Pancreas (tissue), 10 donors: ENCODE results near the gene PPIP5K1. TPM values are rescaled to one million over a fixed set of nuclear protein-coding genes. Genes with fewer than 3 reads are reported as not detected.
"Not testable (repeated sequence)": the region's sequence is repeated elsewhere in the genome, so short reads cannot be mapped to it uniquely, and the experiment has no call there.

Source experiments
- ATAC-seq, 4 donors: fragments of 200-7000 bp; cut with Tn5 transposase; one replicate each; pipeline versions ENCODE4 v1.8.0 to v1.9.1; 2020; ENCODE audit warnings: mild to moderate bottlenecking in 4 of 4, moderate library complexity in 4 of 4
- DNase-seq, 6 donors: peaks; one replicate each; pipeline ENCODE4 v3.0.0-alpha.2; 2020
- FAIRE-seq: peaks from 2 replicates; lab custom pipeline; 2012; peaks lifted over from hg19 to GRCh38; lab: Jason Lieb, UNC
- H3K27ac ChIP-seq, 4 donors: fragments of 200-600 bp; sonication (generic); 1 replicate in 3 of 4; 2 replicates in 1 of 4; pipeline versions ENCODE4 v1.5.0 to v1.8.0; 2020
- H3K27me3 ChIP-seq, 4 donors: fragments of 200-600 bp; one replicate each; pipeline ENCODE4 v1.8.0; 2021
- H3K36me3 ChIP-seq, 3 donors: fragments of 200-600 bp; sonication (generic) in 1 of 3; one replicate each; pipeline versions ENCODE4 v1.5.0 to v1.8.0; 2020 to 2021
- H3K4me1 ChIP-seq, 3 donors: fragments of 200-600 bp; one replicate each; pipeline ENCODE4 v1.8.0; 2021
- H3K4me3 ChIP-seq, 4 donors: fragments of 200-600 bp; sonication (generic) in 2 of 4; one replicate each; pipeline versions ENCODE4 v1.5.0 to v1.8.0; 2020 to 2021
- H3K9me3 ChIP-seq, 4 donors: fragments of 200-600 bp; one replicate each; pipeline ENCODE4 v1.8.0; 2021
- CTCF ChIP-seq, 4 donors: fragments of 200-600 bp; sonication (generic) in 3 of 4; IDR thresholded peaks; one replicate each; pipeline versions ENCODE4 v1.5.0 to v1.8.0; 2021; ENCODE audit warnings: antibody characterized with exemption in 4 of 4
- WGBS, 2 donors: extraction: QIAGEN DNeasy Blood & Tissue Kit; methylation state at CpG; one replicate each; pipeline ENCODE4 v1.1.7; 2013; 5-methylcytosine and 5-hydroxymethylcytosine counted together
- intact Hi-C, 3 donors: fragments of 100-400 bp; cut with DNase I; formaldehyde crosslinking; loops; one replicate each; pipeline versions ENCODE4 v1.11.1 to v1.14.2; 2022
- polyA plus RNA-seq, 2 donors: library from polyadenylated mRNA; stranded (reverse); fragments of 200-250 nt; gene quantifications; one replicate each; pipeline ENCODE4 v1.2.3, GENCODE V29; 2013
- total RNA-seq, 6 donors: library from RNA; stranded (reverse); fragmentation: NEBNext Ultra II Directional in 4 of 6; extraction: Animal tissue kit (Norgen Biotek cat#: 25700) in 4 of 6; gene quantifications; one replicate each; pipeline versions ENCODE4 v1.2.1 to v1.2.4, GENCODE V29; 2021 to 2023
- donor health status: healthy with polysubstance abuse.
- donor health status: DM: no; HTN: no; CAD: no; lungs with moderate emphysema.
- donor health status: DM: no; HTN: no; CAD: no.
- donor health status: control.
- donor health status: control.
- donor health status: Bipolar disorder and iron deficiency.
- donor health status: DM: yes; HTN: yes; CAD: no.
- donor health status: DM: no; HTN: no; CAD: no.
- donor health status: DM: no; HTN: no; CAD: no.
- donor health status: DM: yes; HTN: yes; CAD: no.

PPIP5K1 gene
- total and polyA plus RNA-seq, 8 donors: 11.3 to 39.9 (median 16.3) TPM

GRCh38 chr15:43593328-43594190 lies 3.6 kb upstream of the PPIP5K1 start, which contains the start of gene CKMT1B:
TSS of gene CKMT1B (plus strand) at chr15:43594027. CDS start at chr15:43594219, 192 bp downstream.
- H3K9me3 ChIP-seq, H3K4me1 ChIP-seq, intact Hi-C loops, DNase-seq, H3K27ac ChIP-seq, H3K4me3 ChIP-seq, H3K36me3 ChIP-seq, FAIRE-seq, H3K27me3 ChIP-seq: not testable (repeated sequence)
- no CpG with 5 or more reads among the region's 43 CpGs for WGBS, 2 donors
- ATAC-seq: peak; percentile 72 to 90 (median 84)

GRCh38 chr15:43592841-43593240 lies 2.8 kb upstream of the PPIP5K1 start:
- H3K36me3 ChIP-seq, DNase-seq, FAIRE-seq, ATAC-seq, H3K4me1 ChIP-seq, intact Hi-C loops, H3K27me3 ChIP-seq, H3K27ac ChIP-seq, H3K4me3 ChIP-seq, H3K9me3 ChIP-seq: not testable (repeated sequence)
- 22 to 24% methylated on average over 4 of the region's 8 CpGs for WGBS, 2 donors

- FAIRE-seq, H3K4me1 ChIP-seq, DNase-seq, H3K27ac ChIP-seq, H3K4me3 ChIP-seq, H3K36me3 ChIP-seq, ATAC-seq, intact Hi-C loops, H3K9me3 ChIP-seq, H3K27me3 ChIP-seq: not testable (repeated sequence)
- WGBS, 2 donors: no CpG with 5 or more reads among the region's 1 CpG
Measured at GRCh38 chr15:43574607-43575006, 15.4 kb downstream of the PPIP5K1 start.

GRCh38 chr15:43566615-43567014 lies 23.4 kb downstream of the PPIP5K1 start:
- H3K36me3 ChIP-seq, H3K4me3 ChIP-seq, H3K9me3 ChIP-seq, FAIRE-seq, H3K4me1 ChIP-seq, H3K27me3 ChIP-seq, intact Hi-C loops, DNase-seq, ATAC-seq, H3K27ac ChIP-seq: not testable (repeated sequence)
- no CpG with 5 or more reads among the region's 2 CpGs for WGBS, 2 donors

DNA sequence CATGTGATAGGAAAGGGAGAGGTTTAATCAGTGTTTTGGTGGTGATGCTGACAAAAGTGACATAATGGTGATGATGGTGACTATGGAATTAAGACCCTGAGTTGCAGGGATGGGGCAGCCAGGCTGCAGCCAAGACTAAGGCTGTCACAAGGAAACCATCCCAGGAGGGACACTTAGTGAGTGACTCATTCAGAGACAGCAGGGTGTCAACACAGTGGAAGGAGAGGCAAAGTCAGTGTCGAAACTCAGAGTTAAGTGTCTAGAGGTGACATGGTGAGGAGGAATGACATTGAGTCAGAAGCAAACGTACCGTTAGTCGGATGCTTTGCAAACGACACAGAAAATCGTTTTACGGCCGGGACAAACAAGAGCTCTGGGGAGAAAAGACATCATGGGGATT lies 26.2 kb downstream of the PPIP5K1 start:
- not testable (repeated sequence) for H3K4me1 ChIP-seq

DNA sequence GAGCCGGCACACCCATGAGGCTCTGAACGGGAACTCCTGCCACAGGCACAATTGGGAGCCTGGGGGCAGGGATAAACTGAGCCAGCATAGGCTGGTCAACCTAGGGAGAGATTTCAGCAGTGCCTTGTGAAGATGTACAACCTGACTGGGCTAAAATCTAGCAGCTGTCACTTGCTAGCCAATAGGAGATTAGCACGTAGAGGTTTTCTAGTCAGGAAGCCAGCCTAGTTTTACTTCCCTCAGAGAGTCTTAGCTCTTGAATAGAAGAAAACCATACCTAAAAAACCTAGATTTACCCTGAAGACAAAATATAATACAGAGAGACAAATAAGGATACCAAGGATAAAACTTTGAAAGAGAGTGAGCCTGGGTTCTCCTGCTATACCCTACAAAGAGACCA lies 27.3 kb downstream of the PPIP5K1 start:
- not testable (repeated sequence) for DNase-seq

More for the DNA sequence above, 26.2 kb downstream of the PPIP5K1 start:
- no CpG with 5 or more reads among the region's 8 CpGs for WGBS, 2 donors
- H3K27ac ChIP-seq, H3K27me3 ChIP-seq, H3K9me3 ChIP-seq, intact Hi-C loops, H3K4me3 ChIP-seq, FAIRE-seq, H3K36me3 ChIP-seq, ATAC-seq, DNase-seq: not testable (repeated sequence)

GRCh38 chr15:43552986-43553385 lies 37.0 kb downstream of the PPIP5K1 start:
- no peaks in the 10 kb centered on the region for H3K9me3 ChIP-seq
- intact Hi-C loops: no loop called here
- H3K36me3 ChIP-seq: no peaks in the 10 kb centered on the region
- H3K4me3 ChIP-seq: no peak overlapping the region
- no peaks in the 10 kb centered on the region for H3K27me3 ChIP-seq
- WGBS, 2 donors: 78 to 84% methylated on average over 2 of the region's 2 CpGs
- no peaks in the 10 kb centered on the region for H3K4me1 ChIP-seq
- FAIRE-seq (no peak), DNase-seq (no peak), ATAC-seq (no peak)
- no peak overlapping the region for H3K27ac ChIP-seq
- no peak for TF ChIP-seq CTCF (IDR thresholded peaks at IDR 0.05)

More for the DNA sequence above, 27.3 kb downstream of the PPIP5K1 start:
- H3K27me3 ChIP-seq, H3K27ac ChIP-seq, H3K36me3 ChIP-seq, H3K9me3 ChIP-seq, FAIRE-seq, intact Hi-C loops, ATAC-seq, H3K4me1 ChIP-seq, H3K4me3 ChIP-seq: not testable (repeated sequence)
- 60 to 94% methylated on average over 1 to 2 of the region's 3 CpGs for WGBS, 2 donors

- no peak for FAIRE-seq
- H3K27me3 ChIP-seq: no peaks in the 10 kb centered on the region
- intact Hi-C loops: no loop called here
- H3K4me1 ChIP-seq: no peaks in the 10 kb centered on the region
- H3K9me3 ChIP-seq: no peaks in the 10 kb centered on the region
- no peak for DNase-seq
- WGBS, 2 donors: 95 to 98% methylated on average over 4 of the region's 4 CpGs
- no peak for ATAC-seq
- H3K27ac ChIP-seq: no peak overlapping the region
- no peaks in the 10 kb centered on the region for H3K36me3 ChIP-seq
- H3K4me3 ChIP-seq: no peak overlapping the region
- no peak for TF ChIP-seq CTCF (IDR thresholded peaks at IDR 0.05)
Measured at GRCh38 chr15:43552256-43552655, 37.8 kb downstream of the PPIP5K1 start.
